Astrocyte (in vitro differentiated cells and primary cell): ENCODE measurements around the gene COPE. TPM values are rescaled to one million over a fixed set of nuclear protein-coding genes. Genes with fewer than 3 reads are reported as not detected.

Experiments
- DNase-seq: peaks from one replicate; pipeline ENCODE4 v3.0.0-alpha.2; 2010; ENCODE audit warnings: low read depth
- FAIRE-seq: peaks from 2 replicates; lab custom pipeline; 2011; peaks lifted over from hg19 to GRCh38; lab: Jason Lieb, UNC
- H2AFZ ChIP-seq: 2 replicates; pipeline ENCODE4 v1.6.0; 2012; ENCODE audit warnings: low read depth, low read length, inconsistent platforms
- H3K27ac ChIP-seq: 2 replicates; pipeline ENCODE4 v1.5.1; 2011; ENCODE audit warnings: low read depth, low read length, inconsistent platforms
- H3K27me3 ChIP-seq: 2 replicates; pipeline ENCODE4 v1.6.0; 2011; ENCODE audit warnings: low read length, inconsistent platforms; ENCODE audit not compliant: insufficient read depth
- H3K36me3 ChIP-seq: 2 replicates; pipeline ENCODE4 v1.5.1; 2011; ENCODE audit warnings: low read length, inconsistent platforms; ENCODE audit not compliant: insufficient read depth
- H3K4me1 ChIP-seq: 2 replicates; pipeline ENCODE4 v1.5.1; 2011; ENCODE audit warnings: low read length, inconsistent platforms; ENCODE audit not compliant: insufficient read depth
- H3K4me2 ChIP-seq: 2 replicates; pipeline ENCODE4 v1.6.0; 2012; ENCODE audit warnings: low read length, inconsistent platforms
- H3K4me3 ChIP-seq: 2 replicates; pipeline ENCODE4 v1.5.1; 2011; ENCODE audit warnings: low read depth, mild to moderate bottlenecking, low read length, inconsistent platforms; ENCODE audit not compliant: insufficient read depth
- H3K79me2 ChIP-seq: 2 replicates; pipeline ENCODE4 v1.6.0; 2012; ENCODE audit warnings: mild to moderate bottlenecking, low read length, inconsistent platforms; ENCODE audit not compliant: insufficient read depth
- H3K9ac ChIP-seq: 2 replicates; pipeline ENCODE4 v1.6.0; 2012; ENCODE audit warnings: mild to moderate bottlenecking, low read length, inconsistent platforms
- H3K9me3 ChIP-seq: 2 replicates; pipeline ENCODE4 v1.5.1; 2012; ENCODE audit warnings: low read depth, mild to moderate bottlenecking, low read length, inconsistent platforms; ENCODE audit not compliant: insufficient read depth
- H4K20me1 ChIP-seq: 2 replicates; pipeline ENCODE4 v1.6.0; 2012; ENCODE audit warnings: low read length, inconsistent platforms; ENCODE audit not compliant: insufficient read depth
- H3K27ac Mint-ChIP-seq: one replicate; pipeline ENCODE4 v1.8.0; 2021; ENCODE audit warnings: mild to moderate bottlenecking, mixed read lengths; ENCODE audit not compliant: unreplicated experiment
- H3K27me3 Mint-ChIP-seq: one replicate; pipeline ENCODE4 v1.8.0; 2021; ENCODE audit warnings: low read depth, mixed read lengths; ENCODE audit not compliant: unreplicated experiment
- H3K36me3 Mint-ChIP-seq: one replicate; pipeline ENCODE4 v1.8.0; 2021; ENCODE audit warnings: low read depth, mixed read lengths; ENCODE audit not compliant: unreplicated experiment
- H3K4me1 Mint-ChIP-seq: one replicate; pipeline ENCODE4 v1.8.0; 2021; ENCODE audit warnings: low read depth, mixed read lengths; ENCODE audit not compliant: unreplicated experiment
- H3K4me3 Mint-ChIP-seq: one replicate; pipeline ENCODE4 v1.8.0; 2021; ENCODE audit warnings: mild to moderate bottlenecking, moderate library complexity, mixed read lengths; ENCODE audit not compliant: unreplicated experiment
- H3K9me3 Mint-ChIP-seq: one replicate; pipeline ENCODE4 v1.8.0; 2021; ENCODE audit warnings: mild to moderate bottlenecking, mixed read lengths; ENCODE audit not compliant: unreplicated experiment
- EZH2 ChIP-seq: IDR thresholded peaks from 2 replicates; pipeline ENCODE4 v1.6.1; 2012; ENCODE audit warnings: mild to moderate bottlenecking, low read length, inconsistent platforms; ENCODE audit not compliant: insufficient read depth
- total RNA-seq: library from RNA; stranded (reverse); gene quantifications from 2 replicates; pipeline ENCODE4 v1.2.1, GENCODE V29; 2021
- TF ChIP-seq, protein P1 (sequence below): IDR thresholded peaks from 2 replicates; pipeline ENCODE4 v1.5.1; 2011; ENCODE audit warnings: low read depth, mild to moderate bottlenecking, inconsistent platforms, low read length, moderate library complexity; ENCODE audit not compliant: insufficient read depth

The COPE gene
- total RNA-seq, 1 donor from 2014 or later: 298 TPM

DNA sequence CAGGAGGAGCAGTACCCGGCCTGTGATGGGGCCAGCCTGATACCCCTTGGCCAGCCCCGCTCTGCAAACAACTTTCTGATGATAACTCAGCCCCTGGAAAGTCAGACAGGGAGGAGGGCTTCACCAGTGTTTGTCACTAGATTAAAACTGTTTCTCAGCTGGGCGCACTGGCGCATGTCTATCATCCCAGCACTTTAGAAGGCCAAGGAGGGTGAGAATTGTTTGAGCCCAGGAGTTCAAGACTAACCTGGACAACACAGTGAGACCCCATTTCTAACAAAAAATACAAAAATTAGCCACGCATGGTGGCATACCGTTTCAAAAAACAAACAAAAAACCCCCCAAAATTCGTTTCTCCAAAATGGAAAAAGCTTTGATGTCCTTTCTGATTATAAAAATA is 17.7 kb downstream of the COPE start:
- DNase-seq (no peak), FAIRE-seq (no peak)
- no peak overlapping the region for H3K4me3 Mint-ChIP-seq
- H3K9me3 Mint-ChIP-seq: no peaks in the 10 kb centered on the region
- H3K9ac ChIP-seq: no peak overlapping the region
- H3K36me3 Mint-ChIP-seq: peaks cover 10% of the 10 kb centered on the region
- no peak overlapping the region for H3K4me2 ChIP-seq
- H3K79me2 ChIP-seq: no peaks in the 10 kb centered on the region
- no peak overlapping the region for H3K27ac Mint-ChIP-seq
- H3K27me3 Mint-ChIP-seq: no peaks in the 10 kb centered on the region
- peaks cover 67% of the 10 kb centered on the region for H4K20me1 ChIP-seq
- peaks cover under 1% of the 10 kb centered on the region for H3K4me1 Mint-ChIP-seq
- H3K4me1 ChIP-seq: no peaks in the 10 kb centered on the region
- no peaks in the 10 kb centered on the region for H3K9me3 ChIP-seq
- TF ChIP-seq EZH2: no peak
- TF ChIP-seq, protein P1, sequence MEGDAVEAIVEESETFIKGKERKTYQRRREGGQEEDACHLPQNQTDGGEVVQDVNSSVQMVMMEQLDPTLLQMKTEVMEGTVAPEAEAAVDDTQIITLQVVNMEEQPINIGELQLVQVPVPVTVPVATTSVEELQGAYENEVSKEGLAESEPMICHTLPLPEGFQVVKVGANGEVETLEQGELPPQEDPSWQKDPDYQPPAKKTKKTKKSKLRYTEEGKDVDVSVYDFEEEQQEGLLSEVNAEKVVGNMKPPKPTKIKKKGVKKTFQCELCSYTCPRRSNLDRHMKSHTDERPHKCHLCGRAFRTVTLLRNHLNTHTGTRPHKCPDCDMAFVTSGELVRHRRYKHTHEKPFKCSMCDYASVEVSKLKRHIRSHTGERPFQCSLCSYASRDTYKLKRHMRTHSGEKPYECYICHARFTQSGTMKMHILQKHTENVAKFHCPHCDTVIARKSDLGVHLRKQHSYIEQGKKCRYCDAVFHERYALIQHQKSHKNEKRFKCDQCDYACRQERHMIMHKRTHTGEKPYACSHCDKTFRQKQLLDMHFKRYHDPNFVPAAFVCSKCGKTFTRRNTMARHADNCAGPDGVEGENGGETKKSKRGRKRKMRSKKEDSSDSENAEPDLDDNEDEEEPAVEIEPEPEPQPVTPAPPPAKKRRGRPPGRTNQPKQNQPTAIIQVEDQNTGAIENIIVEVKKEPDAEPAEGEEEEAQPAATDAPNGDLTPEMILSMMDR: no peak
- no peak overlapping the region for H3K27ac ChIP-seq
- no peaks in the 10 kb centered on the region for H3K27me3 ChIP-seq
- no peaks in the 10 kb centered on the region for H3K36me3 ChIP-seq
- H3K4me3 ChIP-seq: no peak overlapping the region
- no peak overlapping the region for H2AFZ ChIP-seq

DNA sequence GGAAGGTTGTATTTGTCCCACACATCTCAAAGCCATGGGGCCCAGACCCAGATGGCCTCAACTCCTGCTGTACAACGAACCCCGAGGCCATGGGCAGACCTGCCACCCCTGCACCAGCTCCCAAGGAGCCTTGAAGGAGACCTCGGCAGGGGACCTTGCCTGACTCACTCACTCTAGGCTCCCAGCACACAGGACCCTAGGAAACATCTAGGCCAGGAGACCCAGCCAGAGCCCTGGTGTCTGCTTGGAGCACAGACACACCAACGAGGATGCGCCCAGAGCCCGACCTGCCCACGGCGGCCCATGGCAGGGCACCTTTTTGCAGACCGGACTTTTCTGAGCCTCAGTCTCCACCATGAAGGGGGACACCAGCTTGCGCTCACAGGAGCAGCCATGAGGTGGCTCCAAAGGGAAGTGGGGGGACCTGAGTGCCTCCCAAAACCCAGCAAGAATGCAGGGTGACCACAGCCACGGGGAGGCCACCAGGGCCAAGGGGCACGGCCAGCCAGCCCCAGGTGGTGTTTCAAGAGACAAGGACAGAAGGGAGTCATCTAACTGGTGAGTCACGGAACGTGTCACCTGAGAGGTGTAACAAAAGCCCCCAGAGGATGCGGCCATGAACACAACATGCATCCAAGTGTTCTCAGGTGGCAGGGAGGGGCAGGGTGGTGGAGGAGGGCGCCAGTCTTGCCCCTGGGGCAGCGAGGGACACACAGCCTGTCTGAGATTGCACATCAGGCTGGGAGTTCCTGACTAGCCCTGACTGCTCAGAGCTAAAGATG is 18.3 kb downstream of the COPE start:
- TF ChIP-seq, protein P1: no peak
- no peak for TF ChIP-seq EZH2
- Histone ChIP-seq H3K36me3 (no peaks in the 10 kb centered on the region), H3K4me3 (no peak overlapping the region), H3K4me1 (no peaks in the 10 kb centered on the region), H3K9me3 (no peaks in the 10 kb centered on the region), H4K20me1 (peaks cover 62% of the 10 kb centered on the region), H3K79me2 (no peaks in the 10 kb centered on the region), H3K27ac (no peak overlapping the region), H2AFZ (no peak overlapping the region), H3K4me2 (no peak overlapping the region), H3K9ac (no peak overlapping the region), H3K27me3 (no peaks in the 10 kb centered on the region)
- no peak overlapping the region for H3K4me3 Mint-ChIP-seq
- H3K4me1 Mint-ChIP-seq: peaks cover 2% of the 10 kb centered on the region
- H3K36me3 Mint-ChIP-seq: peaks cover 10% of the 10 kb centered on the region
- H3K9me3 Mint-ChIP-seq: no peaks in the 10 kb centered on the region
- no peaks in the 10 kb centered on the region for H3K27me3 Mint-ChIP-seq
- FAIRE-seq (no peak), DNase-seq (no peak)
- H3K27ac Mint-ChIP-seq: no peak overlapping the region
